ENCODE measurements around the gene BRIP1. TPM values are rescaled to one million over a fixed set of nuclear protein-coding genes. Genes with fewer than 3 reads are reported as not detected.

Gene BRIP1
- total RNA-seq, 1 donor from 2014 or later: 6.5 TPM

DNA sequence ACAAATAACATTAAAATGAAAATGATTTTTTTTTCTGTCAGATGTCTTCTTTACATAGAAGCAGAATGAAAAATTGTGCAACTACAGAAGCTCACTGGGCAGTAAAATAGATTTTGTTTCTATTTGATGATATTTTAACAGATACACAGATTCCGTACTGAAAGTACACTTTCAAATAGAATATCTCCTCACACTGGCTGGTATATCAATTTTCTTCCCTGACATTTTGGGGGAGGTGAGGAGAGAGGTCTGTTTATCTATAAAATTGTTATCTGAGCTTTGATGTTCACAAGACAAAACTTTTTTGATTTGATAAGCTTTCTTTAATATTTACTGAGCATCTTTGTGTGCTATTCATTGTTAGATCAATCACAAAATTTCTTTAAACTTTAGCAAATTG lies 148.0 kb downstream of the BRIP1 start:
- FAIRE-seq (no peak), DNase-seq (ENCODE audit: low spot score in 2 of 2) (no peak)

DNA sequence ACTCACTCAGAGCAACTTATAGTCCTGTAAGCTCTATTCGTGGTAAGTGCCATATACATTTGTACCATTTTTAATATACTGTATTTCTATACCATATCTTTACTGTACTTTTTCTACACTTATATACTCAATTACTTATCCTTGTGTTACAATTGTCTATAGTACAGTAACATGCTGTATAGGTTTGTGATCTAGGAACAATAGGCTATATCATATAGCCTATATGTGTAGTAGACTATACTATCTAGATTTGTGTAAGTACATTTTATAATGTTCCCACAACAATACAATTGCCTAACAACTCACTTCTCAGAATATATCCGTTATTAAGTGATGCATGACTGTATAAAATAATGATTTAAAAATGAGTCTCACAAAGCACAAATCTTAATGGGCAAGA lies 149.0 kb downstream of the BRIP1 start:
- no peak for DNase-seq (ENCODE audit: low spot score in 2 of 2)
- no peak for FAIRE-seq

DNA sequence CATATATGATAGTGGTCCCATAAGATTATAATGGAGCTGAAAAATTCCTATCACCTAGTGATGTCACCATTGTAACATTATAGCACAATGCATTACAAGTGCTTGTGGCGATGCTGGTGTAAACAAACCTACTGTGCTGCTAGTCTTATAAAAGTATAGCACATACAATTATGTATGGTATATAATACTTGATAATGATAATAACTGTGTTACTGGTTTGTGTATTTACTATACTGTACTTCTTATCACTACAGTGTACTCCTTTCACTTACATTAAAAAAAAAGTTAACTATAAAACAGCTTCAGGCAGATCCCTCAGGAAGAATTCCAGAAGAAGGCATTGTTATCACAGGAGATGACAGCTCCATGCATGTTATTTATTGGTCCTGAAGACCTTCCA lies 150.3 kb downstream of the BRIP1 start:
- DNase-seq (ENCODE audit: low spot score in 2 of 2) (no peak), FAIRE-seq (no peak)

DNA sequence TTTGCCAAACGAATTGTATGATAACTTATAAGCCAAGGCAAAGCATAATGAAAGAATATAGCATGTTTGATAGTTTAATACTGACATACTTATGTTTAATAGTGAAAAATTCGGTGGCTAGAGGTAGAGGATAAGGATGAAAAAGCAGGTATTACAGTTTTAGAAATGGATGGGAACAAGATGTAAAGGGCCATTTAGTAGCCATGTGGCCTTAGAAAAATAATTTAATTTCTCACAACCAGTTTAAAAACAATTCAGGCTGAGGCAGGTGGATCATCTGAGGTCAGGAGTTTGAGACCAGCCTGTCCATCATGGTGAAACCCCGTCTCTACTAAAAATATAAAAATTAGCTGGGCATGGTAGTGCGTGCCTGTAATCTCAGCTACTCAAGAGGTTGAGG lies 152.8 kb downstream of the BRIP1 start:
- no peak for FAIRE-seq
- DNase-seq (ENCODE audit: low spot score in 2 of 2): no peak

DNA sequence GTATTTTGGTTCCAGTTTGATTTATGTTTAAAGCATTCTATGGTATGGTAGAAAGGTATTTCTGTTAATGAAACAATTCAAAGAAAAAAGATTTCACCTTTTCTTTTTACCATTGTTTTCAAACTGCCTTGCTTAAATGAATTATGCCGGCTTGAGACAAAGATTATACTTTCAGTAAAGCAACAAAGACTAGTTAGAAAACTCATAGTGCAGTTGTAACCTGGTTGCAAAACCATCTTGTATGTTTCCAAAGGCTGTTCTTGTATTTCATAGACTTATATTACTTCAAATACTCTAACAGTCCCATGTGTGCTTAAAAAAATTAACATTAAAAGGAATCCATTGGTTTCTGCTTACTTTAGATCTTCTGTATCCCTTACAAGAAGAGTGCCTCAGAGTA lies 153.8 kb downstream of the BRIP1 start:
- FAIRE-seq: no peak
- no peak for DNase-seq (ENCODE audit: low spot score in 2 of 2)

DNA sequence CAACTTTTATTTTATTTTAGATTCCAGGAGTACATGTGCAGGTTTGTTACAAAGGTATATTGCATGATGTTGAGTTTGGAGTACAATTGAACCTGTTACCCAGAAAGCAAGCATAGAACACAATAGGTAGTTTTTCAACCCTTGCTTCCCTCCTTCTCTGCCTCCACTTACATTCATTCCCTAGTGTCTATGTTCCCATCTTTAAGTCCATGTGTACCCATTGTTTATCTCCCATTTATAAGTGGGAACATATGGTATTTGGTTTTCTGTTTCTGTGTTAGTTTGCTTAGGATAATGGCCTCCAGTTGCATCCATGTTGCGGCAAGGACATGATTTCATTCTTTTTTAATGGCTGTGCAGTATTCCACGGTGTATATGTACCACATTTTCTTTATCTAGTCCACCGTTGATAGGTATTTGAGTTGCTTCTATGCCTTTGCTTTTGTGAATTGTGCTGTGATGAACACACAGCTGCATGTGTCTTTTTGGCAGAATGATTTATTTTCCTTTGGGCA lies 158.3 kb downstream of the BRIP1 start:
- FAIRE-seq (no peak), DNase-seq (ENCODE audit: low spot score in 2 of 2) (no peak)

DNA sequence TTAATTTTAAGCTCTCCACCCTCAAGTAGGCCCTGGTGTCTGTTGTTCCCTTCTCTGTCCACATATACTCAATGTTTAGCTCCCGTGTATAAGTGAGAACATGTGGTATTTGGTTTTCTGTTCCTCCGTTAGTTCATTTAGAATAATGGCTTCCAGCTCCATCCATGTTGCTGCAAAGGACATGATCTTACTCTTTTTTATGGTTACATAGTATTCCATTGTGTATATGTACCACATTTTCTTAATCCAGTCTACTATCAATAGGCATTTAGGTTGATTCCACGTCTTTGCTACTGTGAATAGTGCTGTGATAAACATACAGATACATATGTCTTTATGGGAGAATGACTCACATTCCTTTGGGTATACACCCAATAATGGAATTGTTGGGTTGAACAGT lies 160.9 kb downstream of the BRIP1 start:
- no peak for DNase-seq (ENCODE audit: low spot score in 2 of 2)

DNA sequence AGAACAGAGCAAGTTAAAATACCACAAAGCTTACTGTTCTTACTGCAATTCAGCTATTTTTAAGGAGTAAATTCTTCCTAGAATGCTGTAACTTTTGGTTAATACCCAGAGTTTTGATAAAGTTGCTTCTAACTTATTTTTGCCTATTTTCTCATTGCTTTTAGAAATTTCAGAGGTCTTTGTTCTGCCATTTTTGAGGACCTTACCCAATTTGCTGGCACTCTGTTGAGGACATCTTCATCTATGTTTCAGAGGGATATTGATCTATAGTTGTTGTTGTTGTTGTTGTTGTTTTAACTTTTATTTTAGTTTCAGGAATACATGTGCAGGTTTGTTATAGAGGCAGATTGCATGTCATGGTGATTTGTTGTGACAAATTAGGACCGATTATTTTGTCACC lies 161.3 kb downstream of the BRIP1 start:
- no peak for FAIRE-seq

More for the DNA sequence above, 160.9 kb downstream of the BRIP1 start:
- FAIRE-seq: no peak

DNA sequence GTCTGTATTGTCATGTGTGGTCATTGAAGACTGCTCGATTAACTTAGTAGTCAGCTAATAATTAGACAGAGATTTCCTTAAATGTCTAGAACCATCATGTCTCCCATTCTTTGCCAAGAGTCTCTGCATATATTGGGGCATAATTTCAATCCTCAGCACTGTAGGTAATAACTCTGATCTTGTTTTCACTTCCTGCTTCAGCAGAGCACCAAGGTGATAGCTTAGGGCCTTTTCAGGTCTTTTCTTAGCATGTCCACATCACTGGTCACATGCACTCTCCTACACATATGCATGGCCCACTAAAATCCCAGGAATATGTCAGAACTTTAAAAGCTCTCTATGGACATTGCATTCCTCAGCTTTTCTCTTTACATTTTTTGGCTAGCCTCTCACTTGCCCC lies 162.0 kb downstream of the BRIP1 start:
- FAIRE-seq: no peak

More for the DNA sequence above, 161.3 kb downstream of the BRIP1 start:
- no peak for DNase-seq (ENCODE audit: low spot score in 2 of 2)

DNA sequence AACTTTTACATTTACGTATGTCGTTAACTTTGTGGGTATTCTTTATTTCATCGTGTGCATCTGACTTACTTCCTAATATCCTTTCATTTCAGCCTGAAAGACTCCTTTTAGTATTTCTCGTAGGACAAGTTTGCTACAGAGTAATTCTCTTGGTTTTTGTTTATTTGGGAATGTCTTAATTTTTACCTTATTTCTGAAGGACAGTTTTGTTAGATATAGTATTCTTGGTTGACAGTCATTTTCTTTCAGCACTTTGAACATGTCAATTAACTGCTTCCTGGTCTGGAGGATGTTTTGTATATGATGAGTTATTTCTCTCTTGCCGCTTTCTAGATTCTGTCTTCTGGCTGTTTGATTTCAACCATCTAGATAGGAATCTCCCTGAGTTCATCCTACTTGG lies 163.1 kb downstream of the BRIP1 start:
- FAIRE-seq (no peak), DNase-seq (ENCODE audit: low spot score in 2 of 2) (no peak)

More for the DNA sequence above, 162.0 kb downstream of the BRIP1 start:
- no peak for DNase-seq (ENCODE audit: low spot score in 2 of 2)

DNA sequence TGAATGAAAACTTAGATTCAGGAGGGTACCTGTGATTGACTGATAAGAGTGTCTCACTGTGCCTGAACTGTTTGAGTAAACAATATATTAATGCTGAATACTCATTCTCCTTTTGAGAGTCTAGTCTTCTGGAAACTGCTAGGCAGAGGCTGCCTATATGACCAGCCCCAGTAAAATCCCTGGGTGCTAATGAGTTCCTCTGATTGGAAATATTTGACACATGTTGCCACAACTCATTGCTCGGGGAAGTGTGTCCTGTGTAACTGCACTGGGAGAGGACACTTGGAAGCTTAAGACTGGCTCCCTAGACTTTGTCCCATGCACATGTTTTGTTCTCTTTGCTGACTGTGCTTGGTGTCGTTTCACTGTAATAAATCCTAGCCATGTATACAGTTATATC lies 163.6 kb downstream of the BRIP1 start:
- no peak for FAIRE-seq
- no peak for DNase-seq (ENCODE audit: low spot score in 2 of 2)

DNA sequence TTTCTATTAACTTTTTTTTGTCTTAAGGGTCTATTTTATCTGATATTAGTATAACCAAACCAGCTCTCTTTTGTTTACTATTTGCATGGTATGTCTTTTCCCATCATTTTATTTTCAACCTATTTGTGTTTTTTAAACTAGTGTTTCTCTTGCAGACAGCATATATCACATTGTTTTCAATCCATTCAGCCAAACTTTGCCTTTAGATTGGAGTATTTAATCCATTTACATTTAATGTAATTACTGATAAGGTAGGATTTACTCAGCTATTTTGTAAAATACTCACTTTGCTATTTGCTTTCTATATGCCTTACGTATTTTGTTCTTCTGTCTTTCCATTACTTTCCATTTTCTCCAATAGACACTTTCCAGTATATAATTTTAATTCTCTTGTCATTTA lies 164.3 kb downstream of the BRIP1 start:
- DNase-seq (ENCODE audit: low spot score in 2 of 2): no peak
- no peak for FAIRE-seq

DNA sequence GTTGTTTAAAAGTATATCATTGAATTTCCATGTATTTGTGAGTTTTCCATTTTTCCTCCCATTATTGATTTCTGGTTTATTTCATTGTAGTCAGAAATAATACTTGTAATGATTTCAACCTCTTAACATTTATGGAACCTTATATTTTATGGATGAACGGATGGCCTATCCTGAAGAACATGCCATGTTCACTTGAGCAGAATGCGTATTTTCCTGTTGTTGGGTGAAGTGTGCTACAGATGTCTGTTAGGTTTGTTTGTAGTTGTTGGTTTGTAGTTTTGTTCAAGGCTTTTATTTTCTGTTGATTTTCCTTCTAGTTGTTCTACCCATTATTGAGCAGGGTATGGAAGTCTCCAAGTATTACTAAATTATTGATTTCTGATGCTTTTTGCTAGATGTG lies 165.1 kb downstream of the BRIP1 start:
- DNase-seq (ENCODE audit: low spot score in 2 of 2): no peak
- FAIRE-seq: no peak

DNA sequence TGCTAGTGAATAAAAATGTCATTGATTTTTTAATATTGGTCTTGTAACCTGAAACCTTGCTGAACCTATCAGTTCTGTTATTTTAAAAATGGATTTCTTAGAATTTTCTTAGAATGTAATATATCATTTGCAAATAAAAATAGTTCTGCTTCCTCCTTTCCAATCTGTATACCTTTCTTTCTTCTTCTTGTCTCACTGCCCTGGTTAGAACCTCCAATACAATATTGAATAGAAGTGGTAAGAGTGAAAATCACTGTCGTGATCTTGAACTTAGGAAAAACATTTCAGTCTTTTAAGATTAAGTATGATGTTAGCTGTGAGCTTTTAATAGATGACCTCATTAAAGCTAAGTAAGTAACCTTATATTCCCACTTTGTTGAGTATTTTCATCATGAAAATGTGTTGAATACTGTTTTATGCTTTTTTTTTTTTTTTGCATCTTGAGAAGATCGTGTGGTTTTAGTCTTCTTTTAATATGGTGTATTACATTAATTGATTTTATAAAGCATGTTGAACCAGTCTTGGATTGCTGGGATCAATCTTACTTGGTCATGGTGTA lies 167.5 kb downstream of the BRIP1 start:
- FAIRE-seq (no peak), DNase-seq (ENCODE audit: low spot score in 2 of 2) (no peak)

DNA sequence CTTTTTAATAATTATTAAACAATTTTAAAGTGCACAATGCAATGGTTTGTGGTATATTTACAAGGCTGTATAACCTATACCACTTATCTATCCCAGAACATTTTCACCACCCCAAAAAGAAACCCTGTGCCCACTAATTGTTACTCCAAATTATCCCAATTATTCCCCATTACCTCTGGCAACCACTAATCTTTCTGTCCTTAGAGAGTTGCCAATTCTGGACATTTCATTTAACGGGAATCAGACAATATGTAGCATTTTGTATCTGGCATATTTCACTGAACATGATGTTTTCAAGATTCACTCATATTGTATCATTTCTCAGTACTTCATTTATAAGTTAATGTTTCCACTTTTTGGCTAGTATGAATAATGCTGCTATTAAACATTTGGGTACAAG lies 169.2 kb downstream of the BRIP1 start:
- FAIRE-seq (no peak), DNase-seq (ENCODE audit: low spot score in 2 of 2) (no peak)

DNA sequence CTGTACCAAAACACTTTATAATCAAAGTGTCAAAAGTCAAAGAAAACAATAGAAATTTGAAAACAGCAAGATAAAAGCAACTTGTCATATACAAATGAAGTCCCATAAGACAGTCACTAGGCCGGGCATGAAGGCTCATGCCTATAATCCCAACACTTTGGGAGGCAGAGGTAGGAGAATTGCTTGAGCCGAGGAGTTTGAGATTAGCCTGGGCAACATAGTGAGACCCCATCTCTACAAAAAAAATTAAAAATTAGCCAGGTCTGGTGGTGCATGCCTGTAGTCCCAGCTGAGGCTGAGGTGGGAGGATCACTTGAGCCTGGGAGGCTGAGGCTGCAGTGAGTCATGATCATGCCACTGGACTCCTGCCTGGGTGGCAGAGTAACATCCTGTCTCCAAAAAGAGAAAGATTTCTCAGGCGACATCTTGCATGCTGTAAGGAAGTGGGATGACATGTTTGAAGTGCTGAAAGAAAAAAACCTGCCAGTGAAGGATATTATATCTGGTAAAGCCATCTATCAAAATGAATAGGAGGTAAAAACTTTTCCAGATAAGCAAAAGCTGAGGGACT lies 173.6 kb downstream of the BRIP1 start:
- DNase-seq (ENCODE audit: low spot score in 2 of 2) (no peak), FAIRE-seq (no peak)

DNA sequence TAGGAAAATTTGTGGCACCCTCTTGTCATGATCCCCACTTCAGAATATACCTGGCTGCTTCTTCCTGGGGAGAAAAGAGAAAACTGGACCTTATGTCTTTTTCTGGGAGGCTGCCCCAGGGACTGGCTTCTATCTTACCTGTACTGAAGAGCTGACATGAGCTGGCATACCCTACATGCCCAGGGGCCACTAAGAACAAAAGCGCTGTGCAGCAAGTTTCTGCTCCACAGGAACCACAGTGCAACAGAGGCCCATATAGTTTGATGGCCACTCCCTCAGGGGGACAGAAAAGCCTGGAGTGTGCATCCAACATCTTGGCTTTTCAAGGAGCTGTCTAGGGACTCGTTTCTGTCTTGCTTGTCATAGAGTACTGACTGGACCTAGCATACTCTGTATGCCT lies 175.6 kb downstream of the BRIP1 start:
- DNase-seq (ENCODE audit: low spot score in 2 of 2) (no peak), FAIRE-seq (no peak)

DNA sequence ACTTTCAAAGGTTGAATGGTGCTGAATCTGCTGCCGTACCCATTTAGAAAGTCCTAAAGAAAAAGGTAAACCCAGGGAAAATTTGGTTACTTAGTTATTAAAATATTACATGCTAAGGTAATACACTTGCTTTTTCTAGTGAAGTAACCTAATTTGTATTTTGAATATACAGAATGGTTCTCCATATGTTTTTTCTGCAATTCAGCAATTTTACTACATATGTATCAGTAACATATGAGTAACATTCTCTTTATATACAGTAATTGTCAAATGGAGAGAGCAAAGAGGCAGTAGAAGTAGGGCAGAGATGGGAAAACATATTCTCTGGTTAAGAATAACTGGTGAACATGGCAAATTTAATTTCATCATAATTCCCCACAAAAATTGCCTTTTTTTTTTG lies 177.2 kb downstream of the BRIP1 start:
- DNase-seq (ENCODE audit: low spot score in 2 of 2) (no peak), FAIRE-seq (no peak)

DNA sequence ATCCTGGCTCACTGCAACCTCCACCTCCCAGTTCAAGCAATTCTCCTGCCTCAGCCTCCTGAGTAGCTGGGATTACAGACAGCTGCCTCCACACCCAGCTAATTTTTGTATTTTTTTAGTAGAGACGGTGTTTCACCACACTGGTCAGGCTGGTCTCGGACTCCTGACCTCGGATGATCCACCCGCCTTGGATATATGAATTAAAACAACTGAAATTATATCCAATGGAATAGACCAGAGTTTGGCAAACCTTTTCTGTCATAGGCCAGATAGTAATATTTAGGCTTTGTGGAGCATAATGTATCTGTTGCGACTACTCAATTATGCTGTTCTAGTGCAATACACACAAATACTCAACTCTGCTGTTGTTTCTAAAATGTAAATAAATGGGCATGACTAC lies 178.5 kb downstream of the BRIP1 start:
- FAIRE-seq: no peak
- DNase-seq (ENCODE audit: low spot score in 2 of 2): no peak

DNA sequence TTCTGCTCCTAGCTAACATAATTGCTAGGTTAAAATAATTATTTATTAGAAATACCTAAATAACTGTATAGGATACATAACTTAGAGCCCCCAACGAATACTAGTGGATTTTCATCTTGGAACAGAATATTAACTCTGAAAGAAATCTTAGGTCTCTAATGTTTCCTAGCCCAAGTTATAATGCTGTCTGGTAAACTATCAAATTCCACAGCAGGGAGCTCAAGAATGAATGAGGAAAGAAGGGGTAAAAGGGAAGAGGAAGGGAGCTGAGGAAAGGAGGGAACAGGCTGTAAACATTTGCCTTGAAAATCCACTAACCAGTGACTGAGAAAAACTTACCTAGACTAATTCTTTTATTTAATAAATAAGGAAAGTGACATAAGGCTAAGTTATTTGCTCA lies 179.2 kb downstream of the BRIP1 start:
- no peak for DNase-seq (ENCODE audit: low spot score in 2 of 2)
- FAIRE-seq: no peak

DNA sequence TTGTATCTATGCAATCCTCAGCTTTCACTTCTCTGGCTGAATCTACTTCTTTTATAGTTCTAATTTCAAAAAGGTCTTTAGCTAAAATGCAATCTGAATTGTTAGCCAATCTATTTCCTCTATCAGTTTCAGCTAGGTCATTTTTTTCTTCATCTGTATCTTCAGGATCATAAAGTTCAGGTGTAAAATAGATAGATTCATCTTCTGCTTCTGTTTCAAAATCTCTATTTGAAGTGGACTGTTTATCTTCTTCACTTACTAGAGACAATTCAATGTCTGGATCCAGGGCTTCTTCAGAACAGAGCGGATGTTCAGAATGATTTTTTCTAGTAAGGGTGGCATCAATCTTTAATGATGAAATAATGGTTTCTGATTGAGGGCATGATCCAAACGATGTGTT lies 179.9 kb downstream of the BRIP1 start:
- FAIRE-seq (no peak), DNase-seq (ENCODE audit: low spot score in 2 of 2) (no peak)

DNA sequence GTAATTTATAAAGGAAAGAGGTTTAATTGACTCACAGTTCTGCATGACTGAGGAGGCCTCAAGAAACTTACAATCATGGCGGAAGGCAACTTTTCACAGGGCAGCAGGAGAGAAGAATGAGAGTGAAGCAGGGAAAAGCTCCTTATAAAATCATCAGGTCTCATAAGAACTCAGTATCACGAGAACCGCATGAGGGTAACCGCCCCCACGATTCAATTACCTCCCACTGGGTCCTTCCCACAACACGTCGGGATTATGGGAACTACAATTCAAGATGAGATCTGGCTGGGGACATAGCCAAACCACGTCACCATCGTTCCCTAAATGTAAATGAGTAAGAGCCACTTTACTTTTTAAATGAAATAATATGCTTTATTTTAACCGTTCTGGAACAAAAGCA lies 182.4 kb downstream of the BRIP1 start:
- FAIRE-seq: no peak
- no peak for DNase-seq (ENCODE audit: low spot score in 2 of 2)

DNA sequence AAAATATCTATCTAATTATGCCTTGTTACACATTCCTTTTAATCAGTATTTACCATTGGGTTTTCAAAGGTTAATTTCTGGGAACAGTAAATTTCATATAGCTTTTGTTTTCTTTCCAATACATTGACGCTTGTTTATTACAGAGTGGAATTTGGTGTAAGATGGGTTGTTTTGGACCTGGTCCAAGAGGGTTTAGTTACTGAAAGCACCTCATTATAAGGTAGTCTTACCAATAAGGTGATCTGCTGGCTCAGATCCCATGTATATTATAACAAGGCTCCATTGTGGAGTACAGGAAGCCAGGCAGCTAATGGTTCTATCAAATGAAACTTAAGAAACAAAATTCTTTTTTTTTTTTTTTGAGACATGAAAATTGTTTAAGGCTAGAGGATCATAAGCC lies 185.0 kb downstream of the BRIP1 start:
- DNase-seq (ENCODE audit: low spot score in 2 of 2) (no peak), FAIRE-seq (no peak)

Data from frontal cortex (tissue), 4 donors.